GM18867 (cell line): ENCODE measurements around the gene TOLLIP.

Experiments
- ATAC-seq: cut with Tn5 transposase; IDR thresholded peaks from one replicate; pipeline ENCODE4 v1.9.1; 2021; ENCODE audit warnings: mild to moderate bottlenecking, moderate library complexity; ENCODE audit not compliant: unreplicated experiment

TOLLIP gene

DNA sequence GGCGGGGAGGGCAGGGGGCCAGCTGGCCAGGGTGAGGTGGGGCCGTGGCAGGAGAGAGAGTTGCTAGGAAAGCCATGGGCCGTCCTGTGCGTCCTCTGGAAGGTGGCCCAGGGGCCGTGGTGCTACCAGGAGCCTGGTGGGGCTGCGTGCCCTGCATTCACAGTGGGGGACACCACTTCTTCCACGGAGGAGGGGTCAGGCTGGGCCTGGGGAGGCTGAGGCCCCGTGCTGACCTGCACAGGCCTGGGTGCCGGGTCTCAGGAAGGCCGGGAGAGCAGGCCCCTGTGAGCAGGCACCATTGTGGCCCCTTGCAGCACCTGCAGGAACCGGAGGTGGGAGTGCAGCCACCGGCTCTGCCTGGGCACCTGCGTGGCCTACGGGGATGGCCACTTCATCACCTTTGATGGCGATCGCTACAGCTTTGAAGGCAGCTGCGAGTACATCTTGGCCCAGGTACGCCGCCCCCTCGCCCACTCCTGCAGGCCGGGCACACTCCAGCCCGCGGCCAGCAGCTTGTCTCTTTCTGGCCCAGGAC lies 74.6 kb downstream of the TOLLIP start:
- no peak for ATAC-seq

DNA sequence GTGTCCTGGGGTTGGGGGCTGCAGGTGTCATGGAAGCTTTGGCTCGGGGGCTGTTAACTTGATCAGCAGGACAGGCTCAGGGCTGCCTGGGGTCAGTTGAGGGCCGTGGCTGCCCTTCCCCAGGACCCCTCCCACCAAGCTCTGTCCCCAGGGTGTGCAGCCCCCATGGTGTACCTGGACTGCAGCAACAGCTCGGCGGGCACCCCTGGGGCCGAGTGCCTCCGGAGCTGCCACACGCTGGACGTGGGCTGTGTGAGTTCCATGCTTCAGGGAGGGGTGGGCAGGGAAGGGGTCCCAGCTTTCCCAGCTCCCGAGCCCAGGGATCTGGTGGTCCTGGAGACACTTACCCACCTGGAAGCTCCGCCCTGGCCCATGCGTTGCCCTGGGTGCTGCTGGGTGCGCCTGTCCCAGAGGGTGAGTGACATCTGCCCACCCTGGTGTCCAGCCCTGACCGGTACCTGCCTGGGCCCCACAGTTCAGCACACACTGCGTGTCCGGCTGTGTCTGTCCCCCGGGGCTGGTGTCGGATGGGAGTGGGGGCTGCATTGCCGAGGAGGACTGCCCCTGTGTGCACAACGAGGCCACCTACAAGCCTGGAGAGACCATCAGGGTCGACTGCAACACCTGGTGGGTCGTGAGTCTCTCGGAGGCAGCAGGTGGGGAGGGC lies 75.2 kb downstream of the TOLLIP start:
- ATAC-seq, result no peak

DNA sequence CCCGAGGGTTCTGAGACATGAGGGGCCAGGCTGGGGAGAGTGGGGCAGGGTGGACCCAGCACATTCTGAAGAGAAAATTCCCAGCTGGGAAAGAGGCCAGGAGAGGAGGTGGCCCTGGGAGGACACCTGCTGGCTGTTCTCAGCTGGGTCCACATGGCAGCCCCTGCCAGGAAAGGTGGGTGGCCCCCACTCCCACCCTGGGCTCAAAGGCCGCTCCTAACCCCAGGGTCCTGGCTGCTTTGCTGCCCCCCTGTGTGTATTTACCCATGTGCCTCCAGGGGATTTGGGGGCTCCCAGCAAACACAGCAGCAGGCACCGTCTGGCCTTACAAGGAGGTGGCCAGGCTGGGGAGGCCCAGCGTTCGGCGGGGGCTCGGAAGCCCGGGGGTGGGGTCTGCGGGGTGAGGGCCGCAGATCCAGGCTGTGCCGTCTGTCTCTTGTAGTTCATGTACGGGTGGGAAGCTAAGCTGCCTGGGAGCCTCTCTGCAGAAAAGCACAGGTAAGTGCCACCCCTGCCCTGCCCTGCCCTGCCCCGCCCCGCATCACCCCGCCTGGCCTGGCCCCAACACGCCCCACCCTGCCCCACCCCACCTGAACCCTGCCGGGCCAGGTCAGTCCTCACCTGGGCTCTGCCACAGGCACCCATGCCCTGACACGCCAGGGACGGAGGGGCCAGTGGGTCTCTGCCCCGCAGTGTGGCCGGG lies 75.9 kb downstream of the TOLLIP start:
- ATAC-seq, result no peak

DNA sequence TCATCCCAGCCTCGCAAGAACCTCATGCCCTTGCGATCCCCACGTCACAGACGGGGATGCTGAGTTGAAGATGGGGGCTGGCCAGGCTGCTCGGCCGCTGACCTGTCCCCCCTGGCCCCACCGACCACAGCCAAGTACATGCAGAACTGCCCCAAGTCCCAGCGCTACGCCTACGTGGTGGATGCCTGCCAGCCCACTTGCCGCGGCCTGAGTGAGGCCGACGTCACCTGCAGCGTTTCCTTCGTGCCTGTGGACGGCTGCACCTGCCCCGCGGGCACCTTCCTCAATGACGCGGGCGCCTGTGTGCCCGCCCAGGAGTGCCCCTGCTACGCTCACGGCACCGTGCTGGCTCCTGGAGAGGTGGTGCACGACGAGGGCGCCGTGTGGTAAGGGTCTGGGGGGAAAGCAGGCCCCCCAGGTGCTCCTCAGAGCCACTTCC lies 76.5 kb downstream of the TOLLIP start:
- ATAC-seq, result no peak

DNA sequence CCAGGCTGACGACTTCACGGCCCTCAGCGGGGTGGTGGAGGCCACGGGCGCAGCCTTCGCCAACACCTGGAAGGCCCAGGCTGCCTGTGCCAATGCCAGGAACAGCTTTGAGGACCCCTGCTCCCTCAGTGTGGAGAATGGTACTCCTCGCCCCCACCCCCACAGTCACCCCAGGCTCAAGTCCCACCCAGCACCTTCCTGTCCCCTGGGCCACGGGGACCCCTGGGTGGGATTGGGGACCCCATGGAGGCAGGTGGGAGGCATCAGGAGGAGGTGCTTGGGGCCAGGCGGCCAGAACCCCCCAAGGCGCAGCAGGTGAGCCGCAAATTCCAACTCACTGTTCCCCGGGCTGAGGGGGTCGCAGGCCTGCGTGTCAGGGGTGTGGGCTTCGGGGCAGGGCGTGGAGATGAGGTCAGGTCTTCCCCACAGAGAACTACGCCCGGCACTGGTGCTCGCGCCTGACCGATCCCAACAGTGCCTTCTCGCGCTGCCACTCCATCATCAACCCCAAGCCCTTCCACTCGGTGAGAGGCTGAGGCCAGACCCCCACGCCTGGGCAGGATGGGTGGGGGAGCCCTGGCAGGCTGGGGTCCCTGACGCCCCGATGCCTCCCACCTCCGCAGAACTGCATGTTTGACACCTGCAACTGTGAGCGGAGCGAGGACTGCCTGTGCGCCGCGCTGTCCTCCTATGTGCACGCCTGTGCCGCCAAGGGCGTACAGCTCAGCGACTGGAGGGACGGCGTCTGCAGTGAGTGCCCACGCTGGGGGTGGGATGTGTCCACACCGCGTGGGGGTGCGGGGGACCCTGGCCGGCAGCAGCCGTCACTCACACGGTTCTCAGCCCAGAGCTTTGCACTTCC lies 77.2 kb downstream of the TOLLIP start:
- ATAC-seq, result no peak

DNA sequence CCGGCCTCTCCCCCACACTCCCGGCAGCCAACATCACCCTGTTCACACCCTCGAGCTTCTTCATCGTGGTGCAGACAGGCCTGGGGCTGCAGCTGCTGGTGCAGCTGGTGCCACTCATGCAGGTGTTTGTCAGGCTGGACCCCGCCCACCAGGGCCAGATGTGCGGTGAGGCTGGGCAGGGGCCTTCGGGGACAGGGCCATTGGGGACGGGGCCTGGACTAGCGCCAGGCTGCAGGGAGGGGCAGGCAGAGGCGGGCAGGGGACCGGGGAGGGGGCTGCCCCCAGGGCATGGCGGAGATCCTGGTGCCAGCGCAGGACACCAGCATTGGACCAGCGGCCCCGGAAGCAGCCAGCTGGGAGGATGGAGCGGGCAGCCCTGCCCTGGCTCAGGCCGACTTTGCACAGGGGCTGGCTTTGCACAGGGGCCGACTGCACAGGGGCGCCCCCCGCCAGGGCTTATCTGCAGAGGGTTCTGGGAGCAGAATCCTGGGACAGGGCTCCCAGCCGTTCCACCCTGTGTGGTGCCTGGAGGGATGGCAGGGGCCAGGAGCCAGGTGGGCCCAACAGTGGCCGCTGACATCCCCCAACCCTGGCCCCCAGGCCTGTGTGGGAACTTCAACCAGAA lies 77.9 kb downstream of the TOLLIP start:
- ATAC-seq, result no peak

DNA sequence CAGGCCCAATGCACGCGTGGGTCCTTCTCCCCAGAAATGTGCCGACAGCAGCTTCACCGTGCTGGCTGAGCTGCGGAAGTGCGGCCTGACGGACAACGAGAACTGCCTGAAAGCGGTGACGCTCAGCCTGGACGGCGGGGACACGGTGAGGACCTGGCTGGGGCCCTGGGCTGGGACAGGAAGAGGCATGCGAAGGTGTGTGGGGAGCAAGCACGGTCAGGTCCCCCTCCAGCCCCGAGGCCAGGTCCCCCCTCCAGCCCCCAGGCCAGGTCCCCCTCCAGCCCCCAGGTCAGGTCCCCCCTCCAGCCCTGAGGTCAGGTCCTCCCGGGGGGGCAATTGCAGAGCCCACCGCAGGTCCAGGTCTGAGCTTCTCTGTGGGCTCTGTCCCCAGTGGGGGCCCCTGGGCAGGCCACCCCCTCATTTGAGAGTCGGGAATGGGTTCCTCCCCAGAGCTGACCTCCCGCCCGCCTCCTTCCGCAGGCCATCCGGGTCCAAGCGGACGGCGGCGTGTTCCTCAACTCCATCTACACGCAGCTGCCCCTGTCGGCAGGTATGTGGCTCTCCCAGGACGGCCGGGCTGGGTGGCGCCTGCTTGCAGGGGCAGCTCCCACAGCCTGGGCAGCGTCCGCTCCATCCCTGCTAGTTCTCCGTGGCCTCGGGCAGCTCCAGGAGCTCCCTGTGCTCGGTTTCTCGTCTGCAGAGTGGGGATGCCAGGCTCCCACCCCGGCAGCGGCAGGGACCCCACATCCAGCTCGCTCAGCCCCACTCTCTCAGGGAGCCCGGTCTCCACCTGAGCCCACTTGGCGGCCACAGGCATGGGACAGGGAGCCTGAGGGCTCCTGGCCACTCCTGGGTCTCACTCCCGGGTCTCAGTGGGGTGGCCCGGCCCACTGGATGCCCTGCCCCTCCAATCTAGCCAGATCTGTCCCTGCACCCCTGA lies 78.7 kb downstream of the TOLLIP start:
- no peak for ATAC-seq

DNA sequence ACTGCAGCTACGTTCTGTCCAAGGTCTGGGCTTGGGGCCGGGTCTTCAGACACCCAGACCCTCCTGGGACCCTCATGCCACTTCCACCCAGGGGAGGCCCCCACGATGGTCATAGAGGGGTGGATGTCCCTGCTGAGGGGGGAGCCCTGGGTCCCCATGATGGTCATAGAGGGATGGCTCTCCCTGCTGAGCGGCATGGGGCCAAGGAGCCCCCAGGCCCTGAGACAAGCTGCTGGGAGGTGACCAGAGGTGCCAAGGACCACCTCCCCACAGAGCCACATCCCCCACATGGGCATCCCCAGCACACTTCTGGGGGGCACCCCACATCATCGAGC lies 79.3 kb downstream of the TOLLIP start:
- ATAC-seq, result no peak

DNA sequence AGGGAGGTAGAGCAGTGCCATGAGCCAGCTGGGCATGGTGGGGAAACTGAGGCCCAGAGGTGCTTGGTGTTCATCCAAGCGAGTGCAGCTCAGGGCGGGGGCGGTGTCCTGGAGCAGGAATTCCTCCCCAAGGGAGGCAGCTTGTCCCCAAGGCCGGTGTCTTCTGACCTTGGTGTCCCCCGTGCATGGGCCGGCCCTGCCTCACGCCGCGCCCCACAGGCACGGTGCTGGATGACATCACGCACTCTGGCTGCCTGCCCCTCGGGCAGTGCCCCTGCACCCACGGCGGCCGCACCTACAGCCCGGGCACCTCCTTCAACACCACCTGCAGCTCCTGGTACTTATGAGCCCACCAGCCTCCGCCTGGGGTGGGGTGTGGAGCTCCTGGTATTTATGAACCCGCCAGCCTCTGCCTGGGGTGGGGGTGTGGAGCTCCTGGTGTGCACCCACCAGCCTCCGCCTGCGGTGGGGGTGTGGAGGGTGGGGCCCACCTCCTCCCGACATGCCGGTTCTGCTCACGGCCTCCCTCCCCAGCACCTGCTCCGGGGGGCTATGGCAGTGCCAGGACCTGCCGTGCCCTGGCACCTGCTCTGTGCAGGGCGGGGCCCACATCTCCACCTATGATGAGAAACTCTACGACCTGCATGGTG lies 79.8 kb downstream of the TOLLIP start:
- no peak for ATAC-seq

DNA sequence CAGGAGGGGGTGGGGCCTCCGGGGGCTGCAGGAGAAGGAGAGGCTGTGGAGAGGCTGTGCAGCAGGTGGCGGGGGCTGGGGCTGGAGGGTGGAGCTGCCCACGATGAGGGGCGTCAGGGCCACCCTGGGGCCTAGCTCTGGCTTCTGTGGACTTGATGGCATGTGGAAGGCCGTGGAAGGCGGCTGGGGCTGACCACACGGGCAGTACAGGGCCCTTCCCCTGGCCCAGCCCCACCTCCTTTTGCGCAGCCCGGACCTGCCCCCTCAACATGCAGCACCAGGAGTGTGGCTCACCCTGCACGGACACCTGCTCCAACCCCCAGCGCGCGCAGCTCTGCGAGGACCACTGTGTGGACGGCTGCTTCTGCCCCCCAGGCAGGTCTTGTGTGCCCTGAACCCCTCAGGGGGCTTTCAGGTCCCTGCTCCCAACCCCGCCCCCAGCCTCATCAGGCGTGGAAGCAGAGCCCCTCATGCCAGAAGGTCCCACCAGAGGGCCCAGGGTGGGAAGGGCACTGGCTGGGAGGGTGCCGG lies 80.4 kb downstream of the TOLLIP start:
- ATAC-seq, result no peak

DNA sequence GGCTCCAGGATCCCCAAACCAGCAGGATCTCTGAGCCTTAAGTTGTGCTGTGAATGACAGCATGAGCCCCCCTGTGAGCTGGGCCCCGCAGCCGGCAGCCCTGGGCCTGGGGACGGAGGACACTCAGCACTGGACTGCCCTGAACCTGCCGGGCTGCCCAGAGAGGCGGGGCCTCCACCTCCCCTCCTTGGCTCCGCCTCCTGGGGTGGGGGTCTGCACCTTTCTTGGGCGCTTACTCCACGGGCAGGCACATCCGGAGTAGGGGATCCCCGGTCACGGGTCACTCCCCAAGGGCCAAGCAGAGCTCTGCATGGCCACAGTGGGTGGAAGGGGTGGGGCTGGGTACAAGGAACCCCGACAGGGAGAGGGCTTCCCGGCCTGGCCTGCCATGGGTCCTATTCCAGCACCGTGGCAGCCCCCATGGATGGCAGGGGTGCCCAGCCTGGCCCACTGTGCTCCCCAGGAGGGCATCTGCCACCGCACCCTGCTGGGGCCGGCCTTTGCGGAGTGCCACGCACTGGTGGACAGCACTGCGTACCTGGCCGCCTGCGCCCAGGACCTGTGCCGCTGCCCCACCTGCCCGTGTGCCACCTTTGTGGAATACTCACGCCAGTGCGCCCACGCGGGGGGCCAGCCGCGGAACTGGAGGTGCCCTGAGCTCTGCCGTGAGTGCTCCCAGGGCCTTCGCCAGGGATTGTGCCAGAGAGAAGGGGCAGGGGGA lies 81.2 kb downstream of the TOLLIP start:
- no peak for ATAC-seq

DNA sequence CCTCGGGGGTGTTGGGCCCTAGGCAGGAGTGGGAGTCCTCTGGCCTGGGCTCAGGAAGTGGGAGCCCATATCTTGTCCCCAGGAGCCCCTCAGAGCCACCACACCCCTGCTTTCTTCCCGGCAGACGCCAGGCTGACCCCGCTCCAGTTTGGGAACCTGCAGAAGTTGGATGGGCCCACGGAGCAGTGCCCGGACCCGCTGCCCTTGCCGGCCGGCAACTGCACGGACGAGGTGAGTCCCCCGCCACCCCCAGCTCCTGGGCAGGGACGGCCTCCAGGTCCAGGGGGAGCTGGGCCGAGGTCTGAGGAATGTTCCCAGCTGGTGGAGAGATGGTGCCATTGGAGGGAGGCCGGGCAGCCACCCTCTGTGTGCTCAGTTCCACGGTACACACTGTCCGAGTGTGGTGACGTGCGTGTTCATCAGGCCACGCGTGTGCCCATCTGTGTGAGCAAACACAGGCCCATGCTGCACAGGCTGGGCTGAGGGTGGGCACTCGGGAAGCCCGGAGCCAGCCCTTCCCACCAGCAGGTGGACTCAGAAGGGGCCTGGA lies 81.8 kb downstream of the TOLLIP start:
- no peak for ATAC-seq

DNA sequence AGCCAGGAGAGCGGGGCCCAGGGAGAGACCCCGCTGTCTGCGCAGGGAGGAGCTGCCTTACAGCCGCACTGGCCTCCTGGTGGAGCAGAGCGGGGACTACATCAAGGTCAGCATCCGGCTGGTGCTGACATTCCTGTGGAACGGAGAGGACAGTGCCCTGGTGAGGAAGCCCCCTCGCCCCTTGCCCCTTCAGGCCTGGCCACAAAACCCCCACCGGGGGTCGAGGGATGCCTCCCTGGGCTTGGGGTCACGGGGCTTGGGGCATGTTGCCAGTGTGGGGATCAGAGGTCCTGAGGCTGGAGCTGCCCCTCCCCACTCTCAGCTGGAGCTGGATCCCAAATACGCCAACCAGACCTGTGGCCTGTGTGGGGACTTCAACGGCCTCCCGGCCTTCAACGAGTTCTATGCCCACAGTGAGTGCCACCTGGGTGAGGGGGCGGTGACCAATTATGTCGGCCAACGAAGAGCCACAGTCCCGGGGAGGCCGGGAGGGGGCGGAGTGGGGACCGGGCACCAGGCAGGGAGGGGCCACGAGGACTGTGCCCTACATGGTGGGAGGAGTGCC lies 82.4 kb downstream of the TOLLIP start:
- no peak for ATAC-seq

DNA sequence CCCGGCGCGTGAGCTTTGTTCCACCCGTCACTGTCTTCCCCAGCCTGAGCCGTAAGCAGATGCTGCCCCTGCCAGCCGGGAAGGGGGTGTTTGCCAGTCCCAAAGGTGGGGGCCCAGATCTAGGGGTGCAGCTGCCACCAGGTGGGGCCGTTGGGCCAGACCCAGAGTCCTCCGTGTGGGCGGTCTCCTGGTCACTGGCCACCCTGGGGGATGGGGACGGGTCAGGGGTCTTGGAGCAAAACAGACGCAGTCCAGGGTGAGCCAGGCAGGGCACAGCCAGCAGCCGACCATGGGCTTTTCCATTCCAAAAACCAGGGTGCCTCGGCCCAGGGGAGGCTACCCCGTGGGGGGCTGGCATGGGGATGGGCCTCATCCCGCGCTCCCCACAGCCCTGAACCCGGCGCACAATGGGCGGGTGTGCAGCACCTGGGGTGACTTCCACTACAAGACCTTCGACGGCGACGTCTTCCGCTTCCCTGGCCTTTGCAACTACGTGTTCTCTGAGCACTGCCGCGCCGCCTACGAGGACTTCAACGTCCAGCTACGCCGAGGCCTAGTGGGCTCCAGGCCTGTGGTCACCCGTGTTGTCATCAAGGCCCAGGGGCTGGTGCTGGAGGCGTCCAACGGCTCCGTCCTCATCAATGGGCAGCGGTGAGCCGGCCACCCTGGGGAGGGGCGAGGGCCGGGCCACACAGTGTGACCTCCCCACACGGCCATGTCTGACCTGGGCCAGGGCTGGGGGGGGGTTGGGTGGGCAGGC lies 83.0 kb downstream of the TOLLIP start:
- no peak for ATAC-seq

DNA sequence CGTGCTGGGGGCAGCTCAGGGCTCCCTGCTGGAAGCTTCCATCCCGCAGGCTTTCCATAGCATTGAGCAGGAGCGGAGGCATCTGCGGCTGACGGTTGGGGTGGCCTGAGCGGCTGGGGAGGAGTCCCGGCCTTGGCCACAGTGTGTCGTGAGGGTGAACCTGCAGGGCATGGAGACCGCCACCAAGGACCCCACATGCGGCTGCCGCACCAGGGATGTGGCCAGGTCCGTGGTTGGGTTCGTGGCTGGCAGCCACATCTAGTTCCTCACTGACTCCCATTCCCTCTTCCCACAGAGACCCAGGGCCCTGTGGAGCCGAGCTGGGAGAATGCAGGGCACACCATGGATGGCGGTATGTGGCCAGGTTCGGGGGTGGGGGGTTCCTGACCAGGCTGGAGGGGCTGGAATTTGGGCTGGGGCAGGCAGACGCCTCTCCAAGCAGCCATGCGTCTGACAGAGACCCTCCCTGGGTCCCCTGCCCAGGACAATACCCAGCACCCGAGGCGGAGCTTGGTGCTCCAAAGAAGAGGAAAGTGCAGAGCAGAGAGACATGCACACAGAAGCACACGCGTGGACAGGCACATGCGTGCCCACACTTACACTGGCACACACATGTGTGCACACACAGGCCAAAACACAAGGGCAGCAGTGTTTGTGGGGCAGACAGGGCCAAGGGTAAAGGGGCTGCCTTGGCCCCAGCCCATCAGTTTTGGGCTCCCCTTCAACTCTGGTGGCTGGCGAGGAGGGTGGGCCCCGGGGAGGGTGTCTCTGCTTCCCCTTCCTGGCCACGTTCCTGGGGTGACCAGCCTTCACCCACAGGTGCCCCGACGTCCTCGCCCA lies 83.8 kb downstream of the TOLLIP start:
- no peak for ATAC-seq
